ENCODE data around the gene DACT2. TPM values are rescaled to one million over a fixed set of nuclear protein-coding genes. Genes with fewer than 3 reads are reported as not detected.

The DACT2 gene
- total and polyA plus RNA-seq, 2 experiments from 2014 or later, result 0.32 to 0.71 TPM

DNA sequence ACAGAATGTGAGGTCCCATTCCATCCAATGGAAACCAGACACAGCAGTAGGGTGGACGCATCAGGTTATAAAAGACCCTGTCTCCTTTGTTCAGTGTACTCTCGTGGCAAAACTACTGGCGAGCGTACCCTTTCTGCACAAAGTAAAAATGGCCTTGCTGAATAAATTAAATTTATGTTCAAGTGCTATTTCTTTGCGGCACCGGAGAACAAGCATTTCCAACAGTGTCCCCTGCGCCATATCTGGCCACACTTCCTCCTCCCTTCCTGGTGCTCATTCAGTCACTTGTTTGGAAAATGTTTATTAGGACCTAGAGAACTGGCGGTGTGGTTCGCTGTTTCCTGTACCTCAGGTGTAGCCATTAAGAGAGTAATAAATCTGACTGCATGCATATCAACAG is 46.9 kb upstream of the DACT2 start:
- Histone ChIP-seq H3K4me1 (ENCODE audit: low read depth) (no peaks in the 10 kb centered on the region), H3K4me3 (no peak overlapping the region), H3K27ac (no peak overlapping the region), H3K27me3 (no peaks in the 10 kb centered on the region), H3K36me3 (no peaks in the 10 kb centered on the region), H3K9me3 (ENCODE audit: low read depth) (no peaks in the 10 kb centered on the region)
- TF ChIP-seq, protein P1, sequence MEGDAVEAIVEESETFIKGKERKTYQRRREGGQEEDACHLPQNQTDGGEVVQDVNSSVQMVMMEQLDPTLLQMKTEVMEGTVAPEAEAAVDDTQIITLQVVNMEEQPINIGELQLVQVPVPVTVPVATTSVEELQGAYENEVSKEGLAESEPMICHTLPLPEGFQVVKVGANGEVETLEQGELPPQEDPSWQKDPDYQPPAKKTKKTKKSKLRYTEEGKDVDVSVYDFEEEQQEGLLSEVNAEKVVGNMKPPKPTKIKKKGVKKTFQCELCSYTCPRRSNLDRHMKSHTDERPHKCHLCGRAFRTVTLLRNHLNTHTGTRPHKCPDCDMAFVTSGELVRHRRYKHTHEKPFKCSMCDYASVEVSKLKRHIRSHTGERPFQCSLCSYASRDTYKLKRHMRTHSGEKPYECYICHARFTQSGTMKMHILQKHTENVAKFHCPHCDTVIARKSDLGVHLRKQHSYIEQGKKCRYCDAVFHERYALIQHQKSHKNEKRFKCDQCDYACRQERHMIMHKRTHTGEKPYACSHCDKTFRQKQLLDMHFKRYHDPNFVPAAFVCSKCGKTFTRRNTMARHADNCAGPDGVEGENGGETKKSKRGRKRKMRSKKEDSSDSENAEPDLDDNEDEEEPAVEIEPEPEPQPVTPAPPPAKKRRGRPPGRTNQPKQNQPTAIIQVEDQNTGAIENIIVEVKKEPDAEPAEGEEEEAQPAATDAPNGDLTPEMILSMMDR (IDR thresholded peaks at IDR 0.05; ENCODE audit: low read depth, low read length), result no peak
- no peak for DNase-seq (ENCODE audit: low read depth in 1 of 2, low spot score in 1 of 2)

DNA sequence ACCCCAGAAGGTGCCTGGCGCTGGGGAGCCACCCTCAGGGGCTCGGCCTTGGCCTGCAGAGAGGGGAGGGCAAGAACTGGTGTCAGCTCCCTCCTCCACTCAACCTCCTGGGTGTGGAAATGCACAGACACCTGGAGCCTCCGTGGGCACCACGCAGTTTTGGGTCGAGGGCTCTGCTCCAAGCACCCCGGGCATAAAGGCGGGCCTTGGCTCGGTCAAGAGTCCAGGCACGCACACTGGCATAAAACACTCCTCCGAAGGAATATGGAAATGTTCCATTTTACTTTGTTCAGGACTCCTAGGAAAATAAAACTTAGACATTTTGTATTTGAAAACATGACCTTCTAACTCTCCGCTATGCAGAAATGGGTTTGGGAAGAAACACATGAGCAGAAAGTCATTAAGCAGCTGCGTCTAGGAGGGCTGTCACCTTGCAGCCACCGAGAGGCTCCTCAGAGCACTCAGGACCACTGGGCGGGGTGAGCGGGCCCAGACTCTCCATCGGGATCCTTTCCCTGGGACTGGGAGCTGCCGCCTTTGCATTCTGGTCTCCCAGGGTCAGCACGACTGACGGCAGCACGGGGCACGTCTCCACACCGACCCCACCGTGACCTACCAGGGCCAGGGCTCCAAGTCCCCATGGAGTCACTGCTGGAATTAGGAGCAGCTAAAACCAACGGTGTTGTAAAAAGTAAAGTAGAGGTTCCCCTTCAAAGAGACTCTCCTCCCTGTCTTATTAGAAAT is 46.0 kb upstream of the DACT2 start:
- no peak overlapping the region for H3K4me3 ChIP-seq
- H3K27ac ChIP-seq, result no peak overlapping the region
- no peak for DNase-seq (ENCODE audit: low read depth in 1 of 2, low spot score in 1 of 2)
- no peaks in the 10 kb centered on the region for H3K36me3 ChIP-seq
- TF ChIP-seq, protein P1 (IDR thresholded peaks at IDR 0.05; ENCODE audit: low read depth, low read length), result no peak
- H3K4me1 ChIP-seq (ENCODE audit: low read depth), result no peaks in the 10 kb centered on the region
- H3K27me3 ChIP-seq, result no peaks in the 10 kb centered on the region
- no peaks in the 10 kb centered on the region for H3K9me3 ChIP-seq (ENCODE audit: low read depth)

GRCh38 chr6:168364793-168365421 is 45.3 kb upstream of the DACT2 start:
- Histone ChIP-seq H3K9me3 (ENCODE audit: low read depth) (no peaks in the 10 kb centered on the region), H3K36me3 (no peaks in the 10 kb centered on the region), H3K27me3 (no peaks in the 10 kb centered on the region), H3K4me3 (no peak overlapping the region), H3K4me1 (ENCODE audit: low read depth) (no peaks in the 10 kb centered on the region), H3K27ac (no peak overlapping the region)
- TF ChIP-seq, protein P1 (IDR thresholded peaks at IDR 0.05; ENCODE audit: low read depth, low read length), result no peak
- DNase-seq (ENCODE audit: low read depth in 1 of 2, low spot score in 1 of 2), result no peak

GRCh38 chr6:168363811-168364792 is 44.5 kb upstream of the DACT2 start:
- no peak for DNase-seq (ENCODE audit: low read depth in 1 of 2, low spot score in 1 of 2)
- H3K27me3 ChIP-seq, result no peaks in the 10 kb centered on the region
- H3K4me3 ChIP-seq, result no peak overlapping the region
- TF ChIP-seq, protein P1 (IDR thresholded peaks at IDR 0.05; ENCODE audit: low read depth, low read length), result no peak
- no peaks in the 10 kb centered on the region for H3K4me1 ChIP-seq (ENCODE audit: low read depth)
- H3K36me3 ChIP-seq, result no peaks in the 10 kb centered on the region
- no peaks in the 10 kb centered on the region for H3K9me3 ChIP-seq (ENCODE audit: low read depth)
- H3K27ac ChIP-seq, result no peak overlapping the region

GRCh38 chr6:168363302-168363701 is 43.7 kb upstream of the DACT2 start:
- TF ChIP-seq, protein P1 (IDR thresholded peaks at IDR 0.05; ENCODE audit: low read depth, low read length), result no peak
- Histone ChIP-seq H3K4me3 (no peak overlapping the region), H3K27ac (no peak overlapping the region), H3K4me1 (ENCODE audit: low read depth) (no peaks in the 10 kb centered on the region), H3K27me3 (no peaks in the 10 kb centered on the region), H3K36me3 (no peaks in the 10 kb centered on the region), H3K9me3 (ENCODE audit: low read depth) (no peaks in the 10 kb centered on the region)
- DNase-seq (ENCODE audit: low read depth in 1 of 2, low spot score in 1 of 2), result no peak
